HG03135 (cell line): ENCODE data around the gene MOK.

Experiments
- ATAC-seq: cut with Tn5 transposase; IDR thresholded peaks from one replicate; pipeline ENCODE4 v1.9.1; 2021; ENCODE audit warnings: mild to moderate bottlenecking, moderate library complexity; ENCODE audit not compliant: unreplicated experiment

MOK gene

DNA sequence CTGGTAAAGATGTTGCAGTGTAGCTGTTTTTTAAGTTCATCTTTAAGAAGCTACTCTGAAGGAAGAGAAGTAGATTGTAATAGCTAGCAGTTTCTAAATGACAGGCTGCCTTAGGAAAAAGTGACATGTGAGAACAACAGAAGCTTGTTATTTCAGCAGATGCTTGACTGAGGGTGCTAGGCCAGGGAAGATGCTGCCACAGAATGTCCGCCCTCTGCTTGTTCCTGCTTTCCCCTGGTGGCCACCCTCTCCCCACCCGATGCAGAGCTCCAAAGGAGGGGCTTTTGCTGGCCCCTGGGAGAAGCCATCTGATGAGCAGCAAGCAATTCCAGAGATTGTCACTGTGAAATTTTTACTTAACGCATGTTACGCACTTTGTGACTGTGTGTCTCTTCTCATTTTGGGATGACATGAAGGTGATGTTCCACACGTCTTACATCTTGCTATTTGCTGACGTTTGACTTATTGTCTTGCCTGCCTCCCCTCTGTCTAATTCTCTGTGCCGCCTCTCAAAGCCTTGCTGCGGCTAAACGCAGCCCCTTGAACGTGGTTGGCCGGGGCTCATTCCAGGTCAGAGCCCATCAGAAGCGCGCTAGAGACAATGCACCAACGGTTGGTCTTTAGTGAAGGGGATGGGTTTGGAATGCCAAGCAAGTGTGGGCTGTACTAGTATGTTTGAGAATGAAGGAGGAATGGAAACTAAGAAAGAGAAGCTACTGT is 120.5 kb downstream of the MOK start:
- ATAC-seq, result no peak

DNA sequence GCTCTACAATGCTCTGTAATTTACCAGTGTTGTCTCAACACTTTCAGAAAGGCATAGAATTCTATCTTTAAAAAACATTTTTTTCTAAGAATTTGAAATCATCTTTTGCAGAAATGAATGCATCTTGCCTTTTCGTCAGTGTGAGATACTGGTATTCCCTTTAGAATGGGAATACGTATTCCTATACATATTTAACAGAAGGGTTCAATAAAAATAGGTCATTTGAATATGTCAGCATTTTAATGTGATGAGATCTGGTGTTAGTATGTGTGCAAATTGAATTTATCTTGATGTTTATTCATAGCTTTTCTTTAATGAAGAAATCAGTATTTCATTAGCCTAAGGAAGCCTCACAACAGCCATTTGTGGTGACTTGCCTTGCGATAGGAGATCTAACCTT is 121.1 kb downstream of the MOK start:
- no peak for ATAC-seq

DNA sequence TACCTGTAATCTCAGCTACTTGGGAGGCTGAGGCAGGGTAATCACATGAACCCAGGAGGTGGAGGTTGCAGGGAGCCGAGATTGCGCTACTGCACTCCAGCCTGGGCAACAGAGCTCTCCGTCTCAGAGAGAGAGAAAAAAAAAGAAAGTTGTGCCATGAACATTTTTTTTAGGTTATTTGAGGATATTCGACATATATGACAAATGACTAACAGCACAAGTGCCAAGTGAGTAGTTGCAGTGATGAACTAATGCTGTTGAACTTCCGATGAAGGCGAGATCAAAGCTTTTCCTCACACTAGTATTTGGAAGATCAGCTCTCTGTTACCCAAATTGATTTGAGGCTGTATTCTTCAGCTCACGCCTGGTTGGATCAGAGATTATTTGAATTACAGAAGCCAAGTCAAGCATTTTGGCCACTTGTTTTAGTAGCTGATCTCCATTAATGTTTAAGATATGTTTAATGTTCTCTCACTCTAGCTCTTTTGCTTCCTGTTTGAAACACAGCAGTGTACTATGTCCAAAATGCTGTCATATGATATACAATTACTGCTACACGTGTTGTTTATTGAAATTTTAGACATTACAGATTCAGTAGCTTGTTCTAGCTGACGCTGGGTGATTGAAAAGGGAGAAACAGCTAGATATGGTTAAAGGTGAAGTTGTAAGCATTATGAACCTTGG is 121.9 kb downstream of the MOK start:
- ATAC-seq, result no peak

DNA sequence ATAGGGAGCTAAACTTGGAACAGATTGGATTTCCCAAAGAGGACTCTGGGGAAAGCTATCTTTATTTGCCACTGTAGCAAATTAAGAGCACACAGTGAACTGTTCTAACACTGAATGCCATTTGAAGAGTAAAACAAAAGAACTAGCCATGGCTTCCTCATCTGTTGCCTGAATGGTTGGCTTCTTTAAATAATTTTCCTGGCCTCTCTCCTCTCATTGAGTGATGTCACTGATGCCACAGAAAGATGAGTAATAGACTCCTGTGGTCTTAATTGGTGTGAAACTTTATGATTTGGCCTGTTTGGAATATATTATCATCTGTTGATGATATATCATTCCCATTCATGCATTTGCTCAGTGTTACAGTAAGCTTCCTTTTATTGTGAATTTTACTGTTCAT is 122.8 kb downstream of the MOK start:
- no peak for ATAC-seq

DNA sequence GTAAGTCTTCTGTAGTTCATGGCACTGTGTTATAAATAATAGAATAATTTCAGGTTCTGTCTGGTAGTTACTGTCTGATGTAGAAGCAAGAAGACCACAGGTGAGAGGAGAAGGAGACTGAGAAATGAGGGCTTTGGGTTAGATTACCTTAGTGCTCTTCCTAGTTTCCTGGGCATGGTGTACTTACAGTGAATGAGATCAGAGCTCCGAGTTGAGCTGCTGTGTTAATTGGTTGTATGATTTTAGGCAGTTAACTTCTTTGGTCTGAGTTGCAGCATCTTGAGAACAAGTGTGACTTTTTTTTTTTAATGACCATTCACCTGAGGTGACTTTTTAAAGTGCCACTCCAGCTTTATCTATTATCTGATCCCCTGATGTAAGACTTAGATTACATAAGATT is 123.8 kb downstream of the MOK start:
- no peak for ATAC-seq

DNA sequence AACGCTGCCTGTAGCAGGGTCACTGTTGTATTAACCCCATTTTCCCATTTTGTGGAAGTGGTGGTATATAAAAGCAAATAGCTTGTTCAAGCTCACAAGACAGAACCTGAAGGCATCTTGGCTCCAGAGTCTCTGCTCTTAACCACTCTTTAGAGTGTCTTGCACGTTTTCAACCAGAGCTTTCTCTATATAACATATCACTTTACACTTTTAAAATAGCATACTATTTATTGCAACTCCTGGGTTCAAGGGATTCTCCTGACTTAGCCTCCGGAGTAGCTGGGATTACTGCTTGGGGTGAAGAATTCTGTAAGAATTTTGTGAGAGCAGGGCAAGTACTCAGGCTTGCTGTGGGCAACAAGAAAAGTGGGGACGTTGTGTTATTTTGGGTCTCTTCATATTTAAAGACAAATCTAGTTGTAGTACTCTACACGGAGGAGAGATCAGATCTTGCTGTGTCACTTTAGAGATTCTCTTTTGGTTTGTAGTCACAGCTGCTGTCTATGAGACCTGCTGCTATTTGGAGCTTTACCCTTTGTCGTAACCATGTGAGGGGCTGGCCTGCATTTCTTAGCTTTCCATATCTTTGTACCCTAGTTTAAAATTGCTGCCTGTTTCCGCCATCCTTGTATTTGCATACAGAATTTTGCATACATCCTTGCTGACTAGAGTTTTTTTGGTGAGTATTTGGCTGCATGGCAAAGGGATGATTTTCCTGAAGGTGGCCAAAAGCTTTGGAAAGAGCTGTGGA is 124.5 kb downstream of the MOK start:
- ATAC-seq, result no peak
